GM23338 (cell line): ENCODE measurements around the gene NLGN1. TPM values are rescaled to one million over a fixed set of nuclear protein-coding genes. Genes with fewer than 3 reads are reported as not detected.

Experiments
- ATAC-seq: fragments of 200-7000 bp; cut with Tn5 transposase; 3 replicates; pipeline ENCODE4 v1.9.1; 2020
- DNase-seq: peaks from one replicate; pipeline ENCODE4 v3.0.0-alpha.2; 2015; ENCODE audit warnings: low spot score
- H2AFZ ChIP-seq: fragments of 200-600 bp; sonication (generic); 2 replicates; pipeline ENCODE4 v1.8.0; 2016; ENCODE audit warnings: antibody characterized with exemption, mild to moderate bottlenecking, moderate library complexity
- H3F3A ChIP-seq: fragments of 200-600 bp; sonication (generic); replicated peaks from 2 replicates; pipeline ENCODE4 v1.8.0; 2017; ENCODE audit warnings: antibody characterized with exemption, mixed run types, low read depth
- H3K27ac ChIP-seq: fragments of 200-600 bp; sonication (generic); 2 replicates; pipeline ENCODE4 v1.6.1; 2016; ENCODE audit warnings: low read depth
- H3K27me3 ChIP-seq: fragments of 200-600 bp; sonication (generic); 2 replicates; pipeline ENCODE4 v1.8.0; 2016; ENCODE audit warnings: mild to moderate bottlenecking, mixed run types, moderate library complexity; ENCODE audit not compliant: insufficient read depth
- H3K36me3 ChIP-seq: fragments of 200-600 bp; sonication (generic); 2 replicates; pipeline ENCODE4 v1.8.0; 2016; ENCODE audit warnings: mild to moderate bottlenecking; ENCODE audit not compliant: insufficient read depth
- H3K4me1 ChIP-seq: fragments of 200-600 bp; sonication (generic); 2 replicates; pipeline ENCODE4 v1.8.0; 2016; ENCODE audit warnings: mild to moderate bottlenecking, moderate library complexity; ENCODE audit not compliant: insufficient read depth
- H3K4me2 ChIP-seq: fragments of 200-600 bp; sonication (generic); 2 replicates; pipeline ENCODE4 v1.7.1; 2017; ENCODE audit warnings: mixed run types
- H3K4me3 ChIP-seq: fragments of 200-600 bp; sonication (generic); 2 replicates; pipeline ENCODE4 v1.6.1; 2016; ENCODE audit warnings: mixed run types
- H3K79me2 ChIP-seq: fragments of 200-600 bp; sonication (generic); replicated peaks from 2 replicates; pipeline ENCODE4 v1.8.0; 2017; ENCODE audit warnings: mild to moderate bottlenecking; ENCODE audit not compliant: insufficient read depth
- H3K9me2 ChIP-seq: fragments of 200-600 bp; sonication (generic); 2 replicates; pipeline ENCODE4 v1.8.0; 2017; ENCODE audit not compliant: insufficient read depth
- H4K20me1 ChIP-seq: fragments of 200-600 bp; sonication (generic); replicated peaks from 2 replicates; pipeline ENCODE4 v1.8.0; 2017; ENCODE audit warnings: mild to moderate bottlenecking; ENCODE audit not compliant: insufficient read depth
- H3K27ac Mint-ChIP-seq: 2 replicates; pipeline ENCODE4 v1.8.0; 2020; ENCODE audit warnings: inconsistent platforms, mild to moderate bottlenecking, moderate library complexity, mixed read lengths
- H3K27me3 Mint-ChIP-seq: 3 replicates; pipeline ENCODE4 v1.8.0; 2022; ENCODE audit warnings: low read depth, mild to moderate bottlenecking, moderate library complexity, mixed read lengths, inconsistent platforms; ENCODE audit not compliant: insufficient read depth, poor library complexity
- H3K36me3 Mint-ChIP-seq: 3 replicates; pipeline ENCODE4 v1.8.0; 2021; ENCODE audit warnings: low read depth, mild to moderate bottlenecking, inconsistent platforms, moderate library complexity, mixed read lengths
- H3K4me1 Mint-ChIP-seq: 3 replicates; pipeline ENCODE4 v1.8.0; 2020; ENCODE audit warnings: mild to moderate bottlenecking, inconsistent platforms, mixed read lengths
- H3K4me3 Mint-ChIP-seq: 3 replicates; pipeline ENCODE4 v1.8.0; 2021; ENCODE audit warnings: moderate library complexity, mild to moderate bottlenecking, inconsistent platforms, mixed read lengths
- H3K9me3 Mint-ChIP-seq: 3 replicates; pipeline ENCODE4 v1.8.0; 2020; ENCODE audit warnings: moderate library complexity, mild to moderate bottlenecking, inconsistent platforms, mixed read lengths
- CTCF ChIP-seq, 2 experiments: fragments of 200-600 bp in 1 of 2; sonication (generic) in 1 of 2; conservative IDR thresholded peaks; 2 replicates each; pipeline versions ENCODE4 v1.5.1 to v1.6.1; 2016 to 2017; ENCODE audit warnings: antibody characterized with exemption in 2 of 2, low read depth in 2 of 2, mild to moderate bottlenecking in 2 of 2, moderate library complexity in 1 of 2
- ETS1 ChIP-seq: IDR thresholded peaks from 2 replicates; pipeline ENCODE4 v1.6.1; 2016; ENCODE audit warnings: antibody characterized with exemption
- EZH2 ChIP-seq: fragments of 200-600 bp; sonication (generic); IDR thresholded peaks from one replicate; pipeline ENCODE4 v1.8.0; 2017; ENCODE audit warnings: antibody characterized with exemption, mild to moderate bottlenecking, low read depth; ENCODE audit not compliant: unreplicated experiment
- JUNB ChIP-seq: IDR thresholded peaks from one replicate; pipeline ENCODE4 v1.6.1; 2016; ENCODE audit warnings: antibody characterized with exemption; ENCODE audit not compliant: unreplicated experiment
- NANOG ChIP-seq: IDR thresholded peaks from 2 replicates; pipeline ENCODE4 v1.6.1; 2016; ENCODE audit warnings: antibody characterized with exemption, borderline replicate concordance
- POLR2AphosphoS5 ChIP-seq: IDR thresholded peaks from 2 replicates; pipeline ENCODE4 v1.6.1; 2016; ENCODE audit warnings: antibody characterized with exemption, low read depth
- REST ChIP-seq: IDR thresholded peaks from one replicate; pipeline ENCODE4 v1.6.1; 2018; ENCODE audit warnings: antibody characterized with exemption; ENCODE audit not compliant: unreplicated experiment
- STAT1 ChIP-seq: IDR thresholded peaks from one replicate; pipeline ENCODE4 v1.6.1; 2016; ENCODE audit warnings: antibody characterized with exemption; ENCODE audit not compliant: unreplicated experiment
- ZNF331 ChIP-seq: fragments of 250-450 bp; sonication (Bioruptor Pico); IDR thresholded peaks from 2 replicates; pipeline ENCODE4 v1.5.0; 2020; ENCODE audit warnings: low read depth, mild to moderate bottlenecking, moderate library complexity
- ZNF462 ChIP-seq: fragments of 250-450 bp; sonication (Bioruptor Pico); IDR thresholded peaks from 2 replicates; pipeline ENCODE4 v1.5.0; 2020; ENCODE audit warnings: mild to moderate bottlenecking, moderate library complexity
- polyA plus RNA-seq: library from polyadenylated mRNA; unstranded; fragments of >200 nt; fragmentation: Nextera tagmentation; extraction: Ambion mirVana; gene quantifications from 2 replicates; pipeline ENCODE4 v1.2.1, GENCODE V29; 2016
- total RNA-seq: library from RNA; depleted of rRNA; stranded (reverse); fragments of >200 nt; shearing (Covaris generic); gene quantifications from 2 replicates; pipeline ENCODE4 v1.2.3, GENCODE V29; 2014

The NLGN1 gene
- total and polyA plus RNA-seq, 2 experiments from 2014 or later: 6.5 to 18.6 TPM

GRCh38 chr3:173624086-173624485 lies 226.5 kb downstream of the NLGN1 start:
- H3K4me3 ChIP-seq: no peak overlapping the region
- peak overlapping the region; percentile 16; the same call in 1 of the 2 replicates for H3K27ac ChIP-seq
- H3F3A ChIP-seq: no peaks in the 10 kb centered on the region
- no peaks in the 10 kb centered on the region for H4K20me1 ChIP-seq
- DNase-seq (no peak), ATAC-seq (no peak)
- peaks cover 3% of the 10 kb centered on the region; the same call in 1 of the 2 replicates for H3K4me1 ChIP-seq
- H3K4me1 Mint-ChIP-seq: peaks cover 6% of the 10 kb centered on the region
- H3K36me3 ChIP-seq: no peaks in the 10 kb centered on the region
- no peaks in the 10 kb centered on the region for H3K36me3 Mint-ChIP-seq
- no peak overlapping the region for H3K4me3 Mint-ChIP-seq
- H2AFZ ChIP-seq: no peak overlapping the region
- H3K27me3 ChIP-seq: no peaks in the 10 kb centered on the region
- no peak for TF ChIP-seq REST
- no peak for TF ChIP-seq EZH2
- TF ChIP-seq CTCF (conservative IDR thresholded peaks at IDR 0.05; ENCODE audit: low read depth in 2 of 2): no peak
- no peak for TF ChIP-seq POLR2AphosphoS5
- no peak for TF ChIP-seq ZNF462 (CRISPR knock-in tag)
- no peak for TF ChIP-seq ZNF331
- TF ChIP-seq NANOG: no peak
- no peak for TF ChIP-seq ETS1
- no peak for TF ChIP-seq JUNB
- no peak for TF ChIP-seq STAT1
- H3K9me2 ChIP-seq: no peaks in the 10 kb centered on the region
- no peaks in the 10 kb centered on the region for H3K9me3 Mint-ChIP-seq
- no peak overlapping the region for H3K27ac Mint-ChIP-seq
- H3K79me2 ChIP-seq: no peaks in the 10 kb centered on the region
- H3K27me3 Mint-ChIP-seq: no peaks in the 10 kb centered on the region
- H3K4me2 ChIP-seq: no peak overlapping the region
